Stimulated activated effector memory CD8-positive, alpha-beta T cell treated with anti-CD3 and anti-CD28 coated beads, Interleukin-12 subunit alpha, Interleukin-12 subunit beta, amount 100 ng/mL, for 72 hours (primary cell): ENCODE results near the gene TADA2B.

Source experiments
- ATAC-seq: fragments of 150-1000 bp; cut with Tn5 transposase; 2 replicates; pipeline ENCODE4 v1.10.0; 2021
- DNase-seq, 2 donors: peaks; one replicate each; pipeline ENCODE4 v3.0.0; 2021 to 2022; ENCODE audit warnings: low spot score in 2 of 2
- H3K27ac Mint-ChIP-seq: one replicate; pipeline ENCODE4 v1.8.0; 2022; ENCODE audit warnings: mild to moderate bottlenecking, mixed read lengths
- H3K36me3 Mint-ChIP-seq: one replicate; pipeline ENCODE4 v1.8.0; 2022; ENCODE audit warnings: mild to moderate bottlenecking, mixed read lengths
- H3K4me1 Mint-ChIP-seq: one replicate; pipeline ENCODE4 v1.8.0; 2022; ENCODE audit warnings: mixed read lengths
- H3K4me3 Mint-ChIP-seq: one replicate; pipeline ENCODE4 v1.8.0; 2022; ENCODE audit warnings: mild to moderate bottlenecking, mixed read lengths
- H3K9me3 Mint-ChIP-seq: one replicate; pipeline ENCODE4 v1.8.0; 2022; ENCODE audit warnings: mixed read lengths

The TADA2B gene

GRCh38 chr4:7054106-7054880 lies 11.1 kb downstream of the TADA2B start:
- no peaks in the 10 kb centered on the region for H3K9me3 Mint-ChIP-seq
- H3K36me3 Mint-ChIP-seq: peaks cover 65% of the 10 kb centered on the region
- no peak for DNase-seq
- no peak overlapping the region for H3K4me3 Mint-ChIP-seq
- no peak for ATAC-seq
- H3K4me1 Mint-ChIP-seq: peaks cover 27% of the 10 kb centered on the region
- peak overlapping the region; percentile 79 for H3K27ac Mint-ChIP-seq

GRCh38 chr4:7055111-7055989 lies 12.2 kb downstream of the TADA2B start:
- H3K9me3 Mint-ChIP-seq: no peaks in the 10 kb centered on the region
- H3K4me1 Mint-ChIP-seq: peaks cover 21% of the 10 kb centered on the region
- ATAC-seq (no peak), DNase-seq (no peak)
- H3K27ac Mint-ChIP-seq: no peak overlapping the region
- H3K36me3 Mint-ChIP-seq: peaks cover 75% of the 10 kb centered on the region
- H3K4me3 Mint-ChIP-seq: no peak overlapping the region

- peaks cover 81% of the 10 kb centered on the region for H3K36me3 Mint-ChIP-seq
- no peaks in the 10 kb centered on the region for H3K9me3 Mint-ChIP-seq
- H3K27ac Mint-ChIP-seq: no peak overlapping the region
- no peak overlapping the region for H3K4me3 Mint-ChIP-seq
- peaks cover 23% of the 10 kb centered on the region for H3K4me1 Mint-ChIP-seq
- DNase-seq: no peak
- no peak for ATAC-seq
These were observed 12.8 kb downstream of the TADA2B start for GRCh38 chr4:7055990-7056325.

- ATAC-seq: no peak
- H3K9me3 Mint-ChIP-seq: no peaks in the 10 kb centered on the region
- H3K27ac Mint-ChIP-seq: no peak overlapping the region
- H3K4me3 Mint-ChIP-seq: no peak overlapping the region
- DNase-seq: no peak
- H3K36me3 Mint-ChIP-seq: peaks cover 96% of the 10 kb centered on the region
- peaks cover 27% of the 10 kb centered on the region for H3K4me1 Mint-ChIP-seq
These were observed 15.6 kb downstream of the TADA2B start for GRCh38 chr4:7058792-7059191.

GRCh38 chr4:7059662-7060061 lies 16.5 kb downstream of the TADA2B start:
- Mint-ChIP-seq H3K4me3 (no peak overlapping the region), H3K9me3 (no peaks in the 10 kb centered on the region), H3K27ac (no peak overlapping the region), H3K36me3 (peaks cover 96% of the 10 kb centered on the region), H3K4me1 (peaks cover 24% of the 10 kb centered on the region)
- ATAC-seq (no peak), DNase-seq (no peak)

- H3K4me3 Mint-ChIP-seq: no peak overlapping the region
- ATAC-seq: no peak
- no peaks in the 10 kb centered on the region for H3K9me3 Mint-ChIP-seq
- DNase-seq: no peak
- H3K4me1 Mint-ChIP-seq: peaks cover 33% of the 10 kb centered on the region
- H3K27ac Mint-ChIP-seq: peak overlapping the region; percentile 34
- peaks cover 97% of the 10 kb centered on the region for H3K36me3 Mint-ChIP-seq
These were observed 17.4 kb downstream of the TADA2B start for GRCh38 chr4:7060346-7061150.

GRCh38 chr4:7061815-7062214 lies 18.6 kb downstream of the TADA2B start:
- ATAC-seq: no peak
- H3K4me3 Mint-ChIP-seq: no peak overlapping the region
- H3K4me1 Mint-ChIP-seq: peaks cover 44% of the 10 kb centered on the region
- no peaks in the 10 kb centered on the region for H3K9me3 Mint-ChIP-seq
- peak overlapping the region; percentile 34 for H3K27ac Mint-ChIP-seq
- H3K36me3 Mint-ChIP-seq: peaks cover 100% of the 10 kb centered on the region
- no peak for DNase-seq

- Mint-ChIP-seq H3K9me3 (no peaks in the 10 kb centered on the region), H3K4me3 (no peak overlapping the region), H3K4me1 (peaks cover 49% of the 10 kb centered on the region), H3K27ac (peak overlapping the region; percentile 68), H3K36me3 (peaks cover 100% of the 10 kb centered on the region)
- no peak for ATAC-seq
- DNase-seq: no peak
These were observed 19.6 kb downstream of the TADA2B start for GRCh38 chr4:7062816-7063215.

- Mint-ChIP-seq H3K4me1 (peaks cover 52% of the 10 kb centered on the region), H3K9me3 (no peaks in the 10 kb centered on the region), H3K27ac (peak overlapping the region; percentile 68), H3K4me3 (no peak overlapping the region), H3K36me3 (peaks cover 99% of the 10 kb centered on the region)
- DNase-seq (no peak), ATAC-seq (no peak)
These were observed 20.2 kb downstream of the TADA2B start for GRCh38 chr4:7063362-7063761.

- ATAC-seq: no peak
- H3K4me1 Mint-ChIP-seq: peaks cover 62% of the 10 kb centered on the region
- H3K27ac Mint-ChIP-seq: peak overlapping the region; percentile 90
- H3K36me3 Mint-ChIP-seq: peaks cover 73% of the 10 kb centered on the region
- H3K4me3 Mint-ChIP-seq: peak overlapping the region; percentile 95
- no peak for DNase-seq
- H3K9me3 Mint-ChIP-seq: no peaks in the 10 kb centered on the region
These were observed 22.8 kb downstream of the TADA2B start for GRCh38 chr4:7066006-7066405.

GRCh38 chr4:7066493-7066892 lies 23.3 kb downstream of the TADA2B start:
- ATAC-seq (no peak), DNase-seq (no peak)
- no peaks in the 10 kb centered on the region for H3K9me3 Mint-ChIP-seq
- H3K4me3 Mint-ChIP-seq: peak overlapping the region; percentile 95
- peaks cover 68% of the 10 kb centered on the region for H3K36me3 Mint-ChIP-seq
- H3K27ac Mint-ChIP-seq: peak overlapping the region; percentile 90
- H3K4me1 Mint-ChIP-seq: peaks cover 59% of the 10 kb centered on the region

GRCh38 chr4:7067126-7067451 lies 23.9 kb downstream of the TADA2B start:
- H3K27ac Mint-ChIP-seq: peak overlapping the region; percentile 90
- no peak for DNase-seq
- peak overlapping the region; percentile 95 for H3K4me3 Mint-ChIP-seq
- H3K4me1 Mint-ChIP-seq: peaks cover 53% of the 10 kb centered on the region
- H3K36me3 Mint-ChIP-seq: peaks cover 62% of the 10 kb centered on the region
- ATAC-seq: no peak
- H3K9me3 Mint-ChIP-seq: no peaks in the 10 kb centered on the region

- H3K4me3 Mint-ChIP-seq: peak within 1 kb of the TSS; percentile 95
- DNase-seq: peak; percentile 99 to 100
- H3K36me3 Mint-ChIP-seq: peaks cover 56% of the 10 kb centered on the region
- H3K4me1 Mint-ChIP-seq: peaks cover 52% of the 10 kb centered on the region
- H3K9me3 Mint-ChIP-seq: no peaks in the 10 kb centered on the region
- peak; percentile 96 for ATAC-seq
- peak within 1 kb of the TSS; percentile 90 for H3K27ac Mint-ChIP-seq
These were observed 24.5 kb downstream of the TADA2B start, which contains the start of gene GRPEL1 for GRCh38 chr4:7067452-7068278. TSS of gene GRPEL1 (minus strand) at chr4:7068064. CDS start at chr4:7068032, 32 bp downstream.

- peaks cover 51% of the 10 kb centered on the region for H3K4me1 Mint-ChIP-seq
- H3K36me3 Mint-ChIP-seq: peaks cover 49% of the 10 kb centered on the region
- ATAC-seq (no peak), DNase-seq (no peak)
- peak overlapping the region; percentile 95 for H3K4me3 Mint-ChIP-seq
- no peaks in the 10 kb centered on the region for H3K9me3 Mint-ChIP-seq
- H3K27ac Mint-ChIP-seq: peak overlapping the region; percentile 90
These were observed 25.2 kb downstream of the TADA2B start for GRCh38 chr4:7068279-7068842.
